Liver (tissue), 9 donors: Measurements from ENCODE around the gene SULT1B1. TPM values are rescaled to one million over a fixed set of nuclear protein-coding genes. Genes with fewer than 3 reads are reported as not detected.

ENCODE experiments used
- DNase-seq: peaks from one replicate; pipeline ENCODE4 v3.0.0-alpha.2; 2017; ENCODE audit warnings: low spot score
- H3K27ac ChIP-seq, 2 donors: one replicate each; pipeline ENCODE4 v1.7.0; 2013; ENCODE audit warnings: inconsistent platforms in 2 of 2, low read length in 2 of 2, control low read depth in 1 of 2, low read depth in 1 of 2, mild to moderate bottlenecking in 1 of 2
- H3K27me3 ChIP-seq, 4 donors: one replicate each; pipeline versions ENCODE4 v1.6.1 to v1.7.0; 2013; ENCODE audit warnings: low read length in 3 of 4, inconsistent platforms in 1 of 4, mild to moderate bottlenecking in 1 of 4, moderate library complexity in 1 of 4; ENCODE audit not compliant: control insufficient read depth in 4 of 4, insufficient read depth in 4 of 4
- H3K36me3 ChIP-seq, 4 donors: one replicate each; pipeline versions ENCODE4 v1.6.1 to v1.7.0; 2013; ENCODE audit warnings: low read length in 3 of 4, mild to moderate bottlenecking in 3 of 4, low read depth in 1 of 4, moderate library complexity in 1 of 4; ENCODE audit not compliant: control insufficient read depth in 4 of 4, insufficient read depth in 3 of 4
- H3K4me1 ChIP-seq, 4 donors: one replicate each; pipeline versions ENCODE4 v1.6.1 to v1.7.0; 2013; ENCODE audit warnings: low read length in 3 of 4, mild to moderate bottlenecking in 3 of 4, moderate library complexity in 1 of 4; ENCODE audit not compliant: control insufficient read depth in 4 of 4, insufficient read depth in 4 of 4
- H3K4me3 ChIP-seq, 3 donors: one replicate each; pipeline versions ENCODE4 v1.6.1 to v1.7.0; 2013; ENCODE audit warnings: low read length in 3 of 3, control low read depth in 1 of 3, low read depth in 1 of 3, mild to moderate bottlenecking in 1 of 3
- H3K9ac ChIP-seq, 2 donors: one replicate each; pipeline ENCODE4 v1.7.0; 2013; ENCODE audit warnings: low read length in 2 of 2, mild to moderate bottlenecking in 2 of 2, moderate library complexity in 2 of 2, control low read depth in 1 of 2, low read depth in 1 of 2
- H3K9me3 ChIP-seq, 4 donors: one replicate each; pipeline versions ENCODE4 v1.6.1 to v1.7.0; 2013; ENCODE audit warnings: low read length in 3 of 4; ENCODE audit not compliant: control insufficient read depth in 4 of 4
- EGR1 ChIP-seq, 2 donors: IDR thresholded peaks; 2 replicates each; pipeline ENCODE4 v1.6.1; 2016 to 2018; ENCODE audit warnings: antibody characterized with exemption in 2 of 2, low read depth in 2 of 2
- FOXA1 ChIP-seq: IDR thresholded peaks from 2 replicates; pipeline ENCODE4 v1.6.1; 2016; ENCODE audit warnings: antibody characterized with exemption
- GABPA ChIP-seq, 2 donors: IDR thresholded peaks in 1 of 2; conservative IDR thresholded peaks in 1 of 2; 2 replicates each; pipeline ENCODE4 v1.6.1; 2016; ENCODE audit warnings: antibody characterized with exemption in 2 of 2, mild to moderate bottlenecking in 1 of 2, moderate library complexity in 1 of 2
- HNF4A ChIP-seq, 2 donors: conservative IDR thresholded peaks; 2 replicates each; pipeline ENCODE4 v1.6.1; 2016; ENCODE audit warnings: antibody characterized with exemption in 2 of 2, mild to moderate bottlenecking in 2 of 2
- HNF4G ChIP-seq: IDR thresholded peaks from 2 replicates; pipeline ENCODE4 v1.6.1; 2016; ENCODE audit warnings: antibody characterized with exemption
- JUND ChIP-seq, 2 donors: IDR thresholded peaks; 2 replicates each; pipeline ENCODE4 v1.6.1; 2016; ENCODE audit warnings: antibody characterized with exemption in 2 of 2
- NR2F2 ChIP-seq: IDR thresholded peaks from 2 replicates; pipeline ENCODE4 v1.6.1; 2016; ENCODE audit warnings: antibody characterized with exemption
- RAD21 ChIP-seq, 2 donors: IDR thresholded peaks; 2 replicates each; pipeline ENCODE4 v1.6.1; 2016; ENCODE audit warnings: antibody characterized with exemption in 2 of 2, mild to moderate bottlenecking in 2 of 2
- REST ChIP-seq: IDR thresholded peaks from 2 replicates; pipeline ENCODE4 v1.6.1; 2016; ENCODE audit warnings: antibody characterized with exemption, mild to moderate bottlenecking
- RXRA ChIP-seq, 2 donors: IDR thresholded peaks; 2 replicates each; pipeline ENCODE4 v1.6.1; 2017 to 2018; ENCODE audit warnings: antibody characterized with exemption in 2 of 2, mild to moderate bottlenecking in 1 of 2
- TAF1 ChIP-seq: conservative IDR thresholded peaks from 2 replicates; pipeline ENCODE4 v1.6.1; 2016; ENCODE audit warnings: antibody characterized with exemption, mild to moderate bottlenecking
- YY1 ChIP-seq: IDR thresholded peaks from 2 replicates; pipeline ENCODE4 v1.6.1; 2016; ENCODE audit warnings: antibody characterized with exemption, mild to moderate bottlenecking
- ZBTB33 ChIP-seq: IDR thresholded peaks from 2 replicates; pipeline ENCODE4 v1.6.1; 2016; ENCODE audit warnings: antibody characterized with exemption
- WGBS: extraction: QIAGEN DNeasy Blood & Tissue Kit; methylation state at CpG from one replicate; pipeline ENCODE4 v1.1.7; 2013; 5-methylcytosine and 5-hydroxymethylcytosine counted together
- polyA plus RNA-seq, 2 donors: library from polyadenylated mRNA; stranded (reverse) in 1 of 2; unstranded in 1 of 2; fragments of 200-250 nt in 1 of 2; fragments of >200 nt in 1 of 2; fragmentation: Nextera tagmentation in 1 of 2; extraction: Ambion mirVana in 1 of 2; gene quantifications; one replicate each; pipeline versions ENCODE4 v1.2.1 to v1.2.3, GENCODE V29; 2013 to 2015
- total RNA-seq, 2 donors: library from RNA; depleted of rRNA; stranded (reverse); fragments of >200 nt; gene quantifications; one replicate each; pipeline ENCODE4 v1.2.3, GENCODE V29; 2014
- TF ChIP-seq, protein P1 (sequence below): IDR thresholded peaks from 2 replicates; pipeline ENCODE4 v1.6.1; 2016; ENCODE audit warnings: antibody characterized with exemption
- TF ChIP-seq, protein P2 (sequence below): fragments of 150-350 bp; IDR thresholded peaks from 2 replicates; pipeline ENCODE4 v1.5.1; 2017; ENCODE audit warnings: improper control_type of control experiment, low read depth, low read length; ENCODE audit not compliant: missing input control
- donor health status: healthy.
- donor health status: healthy.
- donor health status: healthy.
- donor health status: healthy.
- donor health status: healthy.

SULT1B1 gene
- total and polyA plus RNA-seq, 4 donors, result 0.28 to 30.5 (median 14.0) TPM

- Histone ChIP-seq H3K9ac (no peak overlapping the region), H3K27me3 (no peaks in the 10 kb centered on the region), H3K27ac (no peak overlapping the region), H3K36me3 (no peaks in the 10 kb centered on the region), H3K4me1 (peaks cover 4 to 30% (median 15%) of the 10 kb centered on the region in 4 donors), H3K4me3 (no peak overlapping the region), H3K9me3 (no peaks in the 10 kb centered on the region)
- TF ChIP-seq RAD21 (IDR thresholded peaks at IDR 0.05) (no peak), REST (no peak), JUND (IDR thresholded peaks at IDR 0.05) (no peak), FOXA1 (peak; percentile 11), HNF4G (no peak), GABPA (IDR thresholded peaks at IDR 0.05 in 1 of 2, conservative IDR thresholded peaks at IDR 0.05 in 1 of 2) (no peak), HNF4A (conservative IDR thresholded peaks at IDR 0.05) (peak in 1 of 2 donors; percentile 16)
- no peak for DNase-seq
These were observed 52.6 kb downstream of the SULT1B1 start for GRCh38 chr4:69707807-69708206.

- Histone ChIP-seq H3K36me3 (no peaks in the 10 kb centered on the region), H3K27ac (no peak overlapping the region), H3K27me3 (no peaks in the 10 kb centered on the region), H3K4me3 (no peak overlapping the region), H3K9ac (no peak overlapping the region), H3K9me3 (no peaks in the 10 kb centered on the region), H3K4me1 (no peaks in the 10 kb centered on the region)
- no peak for DNase-seq
- 88% methylated on average over 3 of the region's 3 CpGs for WGBS
- TF ChIP-seq EGR1 (IDR thresholded peaks at IDR 0.05; ENCODE audit: low read depth in 2 of 2), result no peak
- no peak for TF ChIP-seq ZBTB33
- TF ChIP-seq, protein P1, sequence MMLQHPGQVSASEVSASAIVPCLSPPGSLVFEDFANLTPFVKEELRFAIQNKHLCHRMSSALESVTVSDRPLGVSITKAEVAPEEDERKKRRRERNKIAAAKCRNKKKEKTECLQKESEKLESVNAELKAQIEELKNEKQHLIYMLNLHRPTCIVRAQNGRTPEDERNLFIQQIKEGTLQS, result no peak
These were observed 58.2 kb downstream of the SULT1B1 start for GRCh38 chr4:69702201-69702600.

- Histone ChIP-seq H3K4me3 (no peak overlapping the region), H3K27me3 (no peaks in the 10 kb centered on the region), H3K4me1 (no peaks in the 10 kb centered on the region), H3K36me3 (no peaks in the 10 kb centered on the region), H3K9ac (no peak overlapping the region), H3K27ac (no peak overlapping the region), H3K9me3 (no peaks in the 10 kb centered on the region)
- WGBS, result 92% methylated on average over 4 of the region's 4 CpGs
- DNase-seq, result no peak
- TF ChIP-seq NR2F2, result no peak
- no peak for TF ChIP-seq HNF4A (conservative IDR thresholded peaks at IDR 0.05)
- no peak for TF ChIP-seq HNF4G
- no peak for TF ChIP-seq RXRA (IDR thresholded peaks at IDR 0.05)
- TF ChIP-seq FOXA1, result no peak
- TF ChIP-seq ZBTB33, result no peak
- TF ChIP-seq, protein P1, result no peak
- TF ChIP-seq YY1, result no peak
- TF ChIP-seq EGR1 (IDR thresholded peaks at IDR 0.05; ENCODE audit: low read depth in 2 of 2), result no peak
- no peak for TF ChIP-seq TAF1
- TF ChIP-seq, protein P2, sequence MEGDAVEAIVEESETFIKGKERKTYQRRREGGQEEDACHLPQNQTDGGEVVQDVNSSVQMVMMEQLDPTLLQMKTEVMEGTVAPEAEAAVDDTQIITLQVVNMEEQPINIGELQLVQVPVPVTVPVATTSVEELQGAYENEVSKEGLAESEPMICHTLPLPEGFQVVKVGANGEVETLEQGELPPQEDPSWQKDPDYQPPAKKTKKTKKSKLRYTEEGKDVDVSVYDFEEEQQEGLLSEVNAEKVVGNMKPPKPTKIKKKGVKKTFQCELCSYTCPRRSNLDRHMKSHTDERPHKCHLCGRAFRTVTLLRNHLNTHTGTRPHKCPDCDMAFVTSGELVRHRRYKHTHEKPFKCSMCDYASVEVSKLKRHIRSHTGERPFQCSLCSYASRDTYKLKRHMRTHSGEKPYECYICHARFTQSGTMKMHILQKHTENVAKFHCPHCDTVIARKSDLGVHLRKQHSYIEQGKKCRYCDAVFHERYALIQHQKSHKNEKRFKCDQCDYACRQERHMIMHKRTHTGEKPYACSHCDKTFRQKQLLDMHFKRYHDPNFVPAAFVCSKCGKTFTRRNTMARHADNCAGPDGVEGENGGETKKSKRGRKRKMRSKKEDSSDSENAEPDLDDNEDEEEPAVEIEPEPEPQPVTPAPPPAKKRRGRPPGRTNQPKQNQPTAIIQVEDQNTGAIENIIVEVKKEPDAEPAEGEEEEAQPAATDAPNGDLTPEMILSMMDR, result no peak
These were observed 58.7 kb downstream of the SULT1B1 start for GRCh38 chr4:69701696-69702095.
